Lung (tissue), 12 donors: ENCODE results near the gene VPS13D. TPM values are rescaled to one million over a fixed set of nuclear protein-coding genes. Genes with fewer than 3 reads are reported as not detected.

Experiments used
- ATAC-seq: fragments of 200-7000 bp; cut with Tn5 transposase; one replicate; pipeline ENCODE4 v1.9.1; 2020; ENCODE audit warnings: moderate number of reproducible peaks; ENCODE audit not compliant: insufficient read depth, low FRiP score
- DNase-seq, 3 donors: peaks; one replicate each; pipeline ENCODE4 v3.0.0-alpha.2; 2013 to 2017
- H3K27ac ChIP-seq, 2 donors: one replicate each; pipeline ENCODE4 v1.5.1; 2013; ENCODE audit warnings: mild to moderate bottlenecking in 2 of 2, moderate library complexity in 2 of 2, control low read depth in 1 of 2, inconsistent platforms in 1 of 2, low read depth in 1 of 2, low read length in 1 of 2
- H3K27me3 ChIP-seq, 3 donors: one replicate each; pipeline ENCODE4 v1.5.1; 2013; ENCODE audit warnings: low read length in 2 of 3; ENCODE audit not compliant: control insufficient read depth in 3 of 3, insufficient read depth in 3 of 3
- H3K36me3 ChIP-seq, 4 donors: one replicate each; pipeline ENCODE4 v1.5.1; 2013; ENCODE audit warnings: low read length in 4 of 4, mild to moderate bottlenecking in 1 of 4, moderate library complexity in 1 of 4; ENCODE audit not compliant: control insufficient read depth in 4 of 4, insufficient read depth in 4 of 4
- H3K4me1 ChIP-seq, 5 donors: one replicate each; pipeline ENCODE4 v1.5.1; 2013; ENCODE audit warnings: low read length in 5 of 5, mild to moderate bottlenecking in 2 of 5, moderate library complexity in 1 of 5; ENCODE audit not compliant: control insufficient read depth in 5 of 5, insufficient read depth in 5 of 5
- H3K4me3 ChIP-seq: one replicate; pipeline ENCODE4 v1.5.1; 2013; ENCODE audit warnings: mild to moderate bottlenecking, control low read depth, moderate library complexity
- H3K9ac ChIP-seq, 2 donors: one replicate each; pipeline ENCODE4 v1.5.1; 2013; ENCODE audit warnings: low read length in 2 of 2, control low read depth in 1 of 2; ENCODE audit not compliant: insufficient read depth in 1 of 2
- H3K9me3 ChIP-seq, 4 donors: one replicate each; pipeline ENCODE4 v1.5.1; 2013; ENCODE audit warnings: low read length in 3 of 4, mild to moderate bottlenecking in 1 of 4, moderate library complexity in 1 of 4; ENCODE audit not compliant: control insufficient read depth in 4 of 4, insufficient read depth in 3 of 4
- CTCF ChIP-seq: IDR thresholded peaks from 2 replicates; pipeline ENCODE4 v1.5.1; 2012; ENCODE audit warnings: mild to moderate bottlenecking; ENCODE audit errors: control extremely low read depth, extremely low read depth
- WGBS, 2 donors: extraction: QIAGEN DNeasy Blood & Tissue Kit; methylation state at CpG; one replicate each; pipeline ENCODE4 v1.1.7; 2013; 5-methylcytosine and 5-hydroxymethylcytosine counted together
- polyA plus RNA-seq, 2 donors: library from polyadenylated mRNA; stranded (reverse); fragments of 200-250 nt; gene quantifications; one replicate each; pipeline ENCODE4 v1.2.1, GENCODE V29; 2013
- total RNA-seq, 2 donors: library from RNA; depleted of rRNA in 1 of 2; stranded (reverse); fragments of >200 nt in 1 of 2; gene quantifications; one replicate each; pipeline ENCODE4 v1.2.1, GENCODE V29; 2014 to 2021
- donor health status: control.
- donor health status: control.
- donor health status: Bipolar disorder and iron deficiency.
- donor health status: healthy.
- donor health status: DM: yes; HTN: yes; CAD: no.

The VPS13D gene
- total and polyA plus RNA-seq, 4 donors, result 18.4 to 76.0 (median 37.5) TPM

- Histone ChIP-seq H3K27ac (no peak overlapping the region), H3K36me3 (no peaks in the 10 kb centered on the region), H3K9ac (no peak overlapping the region), H3K9me3 (no peaks in the 10 kb centered on the region), H3K4me1 (peaks cover 2 to 12% (median 4%) of the 10 kb centered on the region in 5 donors), H3K4me3 (no peak overlapping the region), H3K27me3 (no peaks in the 10 kb centered on the region)
- TF ChIP-seq CTCF, result no peak
- 61 to 69% methylated on average over 13 of the region's 13 CpGs for WGBS, 2 donors
- ATAC-seq, result no peak
- no peak for DNase-seq
Observed at GRCh38 chr1:12229386-12229834, 420 bp upstream of the VPS13D start.

- peak overlapping the region; percentile 96 for H3K4me3 ChIP-seq
- peak overlapping the region; percentile 92 to 95 for H3K27ac ChIP-seq
- WGBS, 2 donors, result 1 to 2% methylated on average over 34 to 36 of the region's 36 CpGs
- ATAC-seq (peak; percentile 58), DNase-seq (peak in 2 of 3 donors; percentile 24 to 27)
- peak overlapping the region; percentile 16 to 55 for H3K9ac ChIP-seq
- no peaks in the 10 kb centered on the region for H3K9me3 ChIP-seq
- H3K27me3 ChIP-seq, result no peaks in the 10 kb centered on the region
- no peak for TF ChIP-seq CTCF
- H3K4me1 ChIP-seq, result peaks cover 2 to 12% (median 4%) of the 10 kb centered on the region in 5 donors
- peaks cover 0 to 3% (median 1%) of the 10 kb centered on the region in 4 donors for H3K36me3 ChIP-seq
Observed at GRCh38 chr1:12230549-12231275, 882 bp downstream of the VPS13D start.

- H3K9ac ChIP-seq, result peak overlapping the region; percentile 16 to 55
- peaks cover 0 to 7% (median 2%) of the 10 kb centered on the region in 4 donors for H3K36me3 ChIP-seq
- no peaks in the 10 kb centered on the region for H3K9me3 ChIP-seq
- ATAC-seq (no peak), DNase-seq (peak in 1 of 3 donors; percentile 26)
- no peak for TF ChIP-seq CTCF
- WGBS, 2 donors, result 26 to 54% methylated on average over 4 of the region's 4 CpGs
- peak overlapping the region; percentile 92 to 95 for H3K27ac ChIP-seq
- peaks cover 2 to 12% (median 4%) of the 10 kb centered on the region in 5 donors for H3K4me1 ChIP-seq
- H3K27me3 ChIP-seq, result no peaks in the 10 kb centered on the region
- H3K4me3 ChIP-seq, result peak overlapping the region; percentile 96
Observed at GRCh38 chr1:12231276-12231595, 1.4 kb downstream of the VPS13D start.
